IMR-90 (cell line): ENCODE data around the gene DUS2. TPM values are rescaled to one million over a fixed set of nuclear protein-coding genes. Genes with fewer than 3 reads are reported as not detected.

Experiments
- ATAC-seq: fragments of 200-7000 bp; cut with Tn5 transposase; 2 replicates; pipeline ENCODE4 v1.9.1; 2020; ENCODE audit warnings: low read depth, mild to moderate bottlenecking, moderate library complexity
- BruUV-seq: library from RNA; stranded (reverse); fragments of 400-500 nt; replicated peaks from 2 replicates; lab custom pipeline; 2021; lab: Mats Ljungman, UMichigan
- CTCF ChIA-PET: fragments of 300-600 bp; formaldehyde crosslinking; extraction: SDS; loops from one replicate; lab custom pipeline; 2021; ENCODE audit warnings: antibody characterized with exemption; lab: Yijun Ruan, JAX
- POLR2A ChIA-PET: fragments of 300-600 bp; sonication (Branson Sonifier 250); formaldehyde crosslinking; loops from one replicate; lab custom pipeline; 2022; ENCODE audit warnings: antibody characterized with exemption; ENCODE audit not compliant: unreplicated experiment; lab: Charles Lee
- DNase-seq: peaks from one replicate; pipeline ENCODE4 v3.0.0; 2013
- H2AFZ ChIP-seq: replicated peaks from 2 replicates; pipeline ENCODE3; 2013; ENCODE audit warnings: low read length, mild to moderate bottlenecking; ENCODE audit not compliant: poor library complexity
- H2AK5ac ChIP-seq: 2 replicates; pipeline ENCODE4 v1.6.1; 2013; ENCODE audit warnings: low read depth, low read length, inconsistent platforms
- H2AK9ac ChIP-seq: replicated peaks from 2 replicates; pipeline ENCODE3; 2013; ENCODE audit warnings: mild to moderate bottlenecking, low read depth, low read length, moderate library complexity; ENCODE audit not compliant: poor library complexity
- H2BK120ac ChIP-seq: 2 replicates; pipeline ENCODE4 v1.6.1; 2013; ENCODE audit warnings: low read depth, low read length, inconsistent platforms
- H2BK15ac ChIP-seq: 3 replicates; pipeline ENCODE4 v1.6.1; 2013; ENCODE audit warnings: low read depth, low read length, inconsistent platforms
- H2BK20ac ChIP-seq: 2 replicates; pipeline ENCODE4 v1.6.1; 2013; ENCODE audit warnings: low read depth, mild to moderate bottlenecking, inconsistent platforms, low read length, moderate library complexity
- H2BK5ac ChIP-seq: 2 replicates; pipeline ENCODE4 v1.6.1; 2013; ENCODE audit warnings: mild to moderate bottlenecking, low read depth, low read length, inconsistent platforms; ENCODE audit not compliant: poor library complexity, severe bottlenecking
- H3K14ac ChIP-seq: replicated peaks from 2 replicates; pipeline ENCODE4 v1.6.1; 2013; ENCODE audit warnings: low read depth, low read length, inconsistent platforms
- H3K18ac ChIP-seq: 2 replicates; pipeline ENCODE4 v1.6.1; 2013; ENCODE audit warnings: low read depth, low read length, control low read depth
- H3K23ac ChIP-seq: 2 replicates; pipeline ENCODE4 v1.6.1; 2013; ENCODE audit warnings: low read depth, low read length, inconsistent platforms
- H3K27ac ChIP-seq: 2 replicates; pipeline ENCODE4 v1.5.1; 2013; ENCODE audit warnings: mild to moderate bottlenecking, control low read depth, low read length; ENCODE audit not compliant: insufficient read depth
- H3K27me3 ChIP-seq: 2 replicates; pipeline ENCODE4 v1.6.1; 2013; ENCODE audit warnings: low read length; ENCODE audit not compliant: control insufficient read depth, insufficient read depth
- H3K36me3 ChIP-seq: 2 replicates; pipeline ENCODE4 v1.6.1; 2013; ENCODE audit warnings: low read length, mixed read lengths; ENCODE audit not compliant: control insufficient read depth, insufficient read depth
- H3K4ac ChIP-seq: 2 replicates; pipeline ENCODE4 v1.6.1; 2013; ENCODE audit warnings: low read depth, low read length, inconsistent platforms
- H3K4me1 ChIP-seq: 2 replicates; pipeline ENCODE4 v1.6.1; 2013; ENCODE audit warnings: low read length, mixed read lengths; ENCODE audit not compliant: control insufficient read depth, insufficient read depth
- H3K4me2 ChIP-seq: 2 replicates; pipeline ENCODE4 v1.6.1; 2013; ENCODE audit warnings: low read depth, mild to moderate bottlenecking, control low read depth, low read length, moderate library complexity
- H3K4me3 ChIP-seq: 2 replicates; pipeline ENCODE4 v1.5.1; 2013; ENCODE audit warnings: low read depth, mild to moderate bottlenecking, control low read depth, low read length, moderate library complexity; ENCODE audit not compliant: insufficient read depth
- H3K56ac ChIP-seq: 2 replicates; pipeline ENCODE4 v1.6.1; 2013; ENCODE audit warnings: low read length, inconsistent platforms; ENCODE audit not compliant: insufficient read depth; ENCODE audit errors: extremely low read depth
- H3K79me1 ChIP-seq, 2 experiments: 2 replicates each; pipeline ENCODE4 v1.6.1; 2013; ENCODE audit warnings: low read length in 2 of 2, inconsistent platforms in 1 of 2, low read depth in 1 of 2
- H3K9ac ChIP-seq: 2 replicates; pipeline ENCODE4 v1.6.1; 2013; ENCODE audit warnings: low read depth, low read length, control low read depth
- H3K9me1 ChIP-seq: 2 replicates; pipeline ENCODE4 v1.6.1; 2013; ENCODE audit warnings: low read length, inconsistent platforms; ENCODE audit not compliant: insufficient read depth
- H3K9me3 ChIP-seq: 2 replicates; pipeline ENCODE4 v1.6.1; 2013; ENCODE audit warnings: low read length; ENCODE audit not compliant: control insufficient read depth, insufficient read depth
- H4K20me1 ChIP-seq: 2 replicates; pipeline ENCODE4 v1.6.1; 2013; ENCODE audit warnings: low read length, inconsistent platforms; ENCODE audit not compliant: insufficient read depth
- H4K5ac ChIP-seq: 2 replicates; pipeline ENCODE4 v1.6.1; 2013; ENCODE audit warnings: mild to moderate bottlenecking, low read depth, low read length, control low read depth
- H4K8ac ChIP-seq, 2 experiments: 2 replicates each; pipeline ENCODE4 v1.6.1; 2013; ENCODE audit warnings: low read depth in 2 of 2, low read length in 2 of 2, control low read depth in 1 of 2, inconsistent platforms in 1 of 2
- H4K91ac ChIP-seq: 2 replicates; pipeline ENCODE4 v1.6.1; 2013; ENCODE audit warnings: low read depth, low read length, inconsistent platforms; ENCODE audit not compliant: insufficient read depth
- BHLHE40 ChIP-seq: fragments of 150-350 bp; IDR thresholded peaks from 2 replicates; pipeline ENCODE4 v1.6.1; 2016; ENCODE audit warnings: mild to moderate bottlenecking, low read depth, low read length
- CEBPB ChIP-seq: IDR thresholded peaks from 2 replicates; pipeline ENCODE4 v1.6.1; 2012; ENCODE audit warnings: low read depth, low read length, improper control_type of control experiment
- CHD1 ChIP-seq: IDR thresholded peaks from 2 replicates; pipeline ENCODE4 v1.6.1; 2012; ENCODE audit warnings: low read depth, low read length, improper control_type of control experiment
- FOS ChIP-seq: fragments of 150-350 bp; IDR thresholded peaks from 2 replicates; pipeline ENCODE4 v1.6.1; 2016; ENCODE audit warnings: low read depth, low read length
- MAFK ChIP-seq: IDR thresholded peaks from 2 replicates; pipeline ENCODE4 v1.6.1; 2012; ENCODE audit warnings: low read depth, low read length, improper control_type of control experiment
- MAZ ChIP-seq: IDR thresholded peaks from 2 replicates; pipeline ENCODE4 v1.6.1; 2012; ENCODE audit warnings: low read depth, mild to moderate bottlenecking, low read length, improper control_type of control experiment, moderate library complexity, borderline replicate concordance
- MXI1 ChIP-seq: IDR thresholded peaks from 2 replicates; pipeline ENCODE4 v1.6.1; 2012; ENCODE audit warnings: low read depth, mild to moderate bottlenecking, low read length, moderate library complexity, borderline replicate concordance
- NFE2L2 ChIP-seq: fragments of 150-350 bp; IDR thresholded peaks from 2 replicates; pipeline ENCODE4 v1.6.1; 2016; ENCODE audit warnings: low read depth, mild to moderate bottlenecking, low read length
- POLR2A ChIP-seq: IDR thresholded peaks from 2 replicates; pipeline ENCODE4 v1.6.1; 2012; ENCODE audit warnings: mild to moderate bottlenecking, low read depth, low read length
- RAD21 ChIP-seq: IDR thresholded peaks from 2 replicates; pipeline ENCODE4 v1.6.1; 2012; ENCODE audit warnings: low read length, improper control_type of control experiment
- RCOR1 ChIP-seq: IDR thresholded peaks from 2 replicates; pipeline ENCODE4 v1.6.1; 2012; ENCODE audit warnings: mild to moderate bottlenecking, low read length, improper control_type of control experiment; ENCODE audit not compliant: insufficient replicate concordance
- RFX5 ChIP-seq: IDR thresholded peaks from 2 replicates; pipeline ENCODE4 v1.8.0; 2012; ENCODE audit warnings: low read depth, mild to moderate bottlenecking, low read length, moderate library complexity
- WGBS, 2 experiments: methylation state at CpG; one replicate each; pipeline versions ENCODE4 v1.1.5 to v1.1.7; 2013; ENCODE audit warnings: missing lambda C conversion rate in 2 of 2; ENCODE audit not compliant: insufficient read length in 1 of 2; ENCODE audit errors: extremely low coverage in 2 of 2; 5-methylcytosine and 5-hydroxymethylcytosine counted together
- dilution Hi-C: fragments of 300-500 bp; cut with HindIII; formaldehyde crosslinking; loops from one replicate; pipeline ENCODE4 v1.14.3; 2018; ENCODE audit warnings: low sequenced_read_pairs; ENCODE audit not compliant: unreplicated experiment
- in situ Hi-C: fragments of 300-500 bp; cut with MboI; formaldehyde crosslinking; loops from 3 replicates; pipeline ENCODE4 v1.14.3; 2019; ENCODE audit warnings: low sequenced_read_pairs, inconsistent platforms, mixed read lengths
- intact Hi-C: fragments of 100-400 bp; cut with micrococcal nuclease; formaldehyde crosslinking; loops from 2 replicates; pipeline ENCODE4 v1.10.0; 2022
- polyA plus RNA-seq, 3 experiments: library from polyadenylated mRNA; depleted of rRNA; stranded (reverse); fragments of >200 nt; gene quantifications; 2 replicates each; pipeline ENCODE4 v1.2.3, GENCODE V29; 2012; ENCODE audit warnings: low replicate concordance in 1 of 3
- total RNA-seq: library from RNA; depleted of rRNA; stranded (reverse); fragments of >200 nt; gene quantifications from 2 replicates; pipeline ENCODE4 v1.2.3, GENCODE V29; 2012
- TF ChIP-seq, protein P1 (sequence below): fragments of 150-350 bp; IDR thresholded peaks from 2 replicates; pipeline ENCODE4 v1.6.1; 2016; ENCODE audit warnings: low read depth, mild to moderate bottlenecking, low read length, moderate library complexity, borderline replicate concordance
- TF ChIP-seq, protein P2 (sequence below): conservative IDR thresholded peaks from 2 replicates; pipeline ENCODE4 v1.5.1; 2012; ENCODE audit warnings: mild to moderate bottlenecking, low read depth, low read length, improper control_type of control experiment
- TF ChIP-seq, protein P3 (sequence below): fragments of 150-350 bp; IDR thresholded peaks from 2 replicates; pipeline ENCODE4 v1.6.1; 2017; ENCODE audit warnings: mild to moderate bottlenecking, antibody characterized with exemption, low read length, low read depth

The DUS2 gene
- total and polyA plus RNA-seq, 2 of the 4 experiments (the other 2 are of a cell fraction), result 15.8 to 30.5 TPM

DNA sequence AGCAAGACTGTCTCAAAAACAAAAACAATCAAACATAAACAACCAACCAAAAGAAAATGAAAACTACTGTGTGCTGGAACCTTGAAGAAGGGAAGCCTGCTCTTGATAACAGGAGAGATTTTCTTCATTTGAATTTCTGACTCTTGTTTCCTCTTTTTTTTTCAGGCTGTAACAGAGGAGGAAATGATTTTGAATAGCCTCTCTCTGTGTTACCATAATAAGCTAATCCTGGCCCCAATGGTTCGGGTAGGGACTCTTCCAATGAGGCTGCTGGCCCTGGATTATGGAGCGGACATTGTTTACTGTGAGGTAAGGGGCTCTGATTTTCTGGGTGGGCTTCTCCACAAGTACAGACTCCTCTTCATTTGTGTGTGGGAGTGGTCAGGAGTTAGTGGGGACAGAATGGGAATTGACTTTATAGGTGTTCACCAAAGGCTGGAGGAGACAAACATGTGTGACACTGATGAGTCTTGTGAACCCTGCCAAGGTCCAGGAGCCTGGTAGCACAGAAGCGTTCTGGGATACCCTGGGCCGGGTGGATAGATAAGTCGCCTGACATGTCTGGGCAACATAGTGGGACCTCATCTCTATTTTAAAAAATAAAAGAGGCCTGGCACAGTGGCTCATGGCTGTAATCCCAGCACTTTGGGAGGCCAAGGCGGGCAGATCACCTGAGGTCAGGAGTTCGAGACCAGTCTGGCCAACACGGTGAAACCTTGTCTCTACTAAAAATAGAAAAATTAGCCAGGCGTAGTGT is 14.9 kb downstream of the DUS2 start:
- no TSS peak for BruUV-seq
- H3K4me2 ChIP-seq, result no peak overlapping the region
- H2BK15ac ChIP-seq, result no peak overlapping the region
- H2BK5ac ChIP-seq, result no peak overlapping the region
- no peak overlapping the region for H3K18ac ChIP-seq
- no peaks in the 10 kb centered on the region for H3K9me1 ChIP-seq
- H4K8ac ChIP-seq, result no peak overlapping the region
- 100% methylated on average over 1 of the region's 9 CpGs; no CpG with 5 or more reads in 1 of the 2 experiments for WGBS, 2 experiments
- intact Hi-C loops, result loop anchor here (10.0 kb wide), 1 partner anchor 363 kb away; no protein-coding TSS in a partner anchor
- H3K27me3 ChIP-seq, result no peaks in the 10 kb centered on the region
- H3K56ac ChIP-seq, result no peak overlapping the region
- H2AFZ ChIP-seq, result no peak overlapping the region
- no peak overlapping the region for H4K5ac ChIP-seq
- H3K9ac ChIP-seq, result no peak overlapping the region
- no peak overlapping the region for H4K91ac ChIP-seq
- H3K14ac ChIP-seq, result no peak overlapping the region
- H2AK9ac ChIP-seq, result no peak overlapping the region
- H4K20me1 ChIP-seq, result no peaks in the 10 kb centered on the region
- H2BK20ac ChIP-seq, result no peak overlapping the region
- H3K79me1 ChIP-seq, result 0 out of 4 replicates have a peak, but pooled peaks cover 0 to 2% of the 10 kb centered on the region in 2 experiments
- DNase-seq (no peak), ATAC-seq (no peak)
- no peaks in the 10 kb centered on the region for H3K9me3 ChIP-seq
- no peak overlapping the region for H3K23ac ChIP-seq
- no peak overlapping the region for H2AK5ac ChIP-seq
- H3K4ac ChIP-seq, result no peak overlapping the region
- no peaks in the 10 kb centered on the region for H3K4me1 ChIP-seq
- ChIA-PET POLR2A (interaction anchor here (0.6 kb wide), 1 partner anchor 11 kb away, joined by 8 read pairs; no protein-coding TSS in a partner anchor), CTCF (interaction anchor here (1.0 kb wide), 1 partner anchor 517 kb away, joined by 3 read pairs; no protein-coding TSS in a partner anchor)
- in situ Hi-C loops, result no loop called here
- no peak overlapping the region for H2BK120ac ChIP-seq
- dilution Hi-C loops, result no loop called here
- peaks cover 12% of the 10 kb centered on the region for H3K36me3 ChIP-seq
- H3K4me3 ChIP-seq, result no peak overlapping the region
- H3K27ac ChIP-seq, result no peak overlapping the region
- TF ChIP-seq BHLHE40 (no peak), CEBPB (no peak), MXI1 (no peak), FOS (no peak), MAZ (no peak), RCOR1 (no peak), MAFK (no peak), POLR2A (no peak), NFE2L2 (no peak), RFX5 (no peak), RAD21 (no peak), CHD1 (no peak)
- TF ChIP-seq, protein P1, sequence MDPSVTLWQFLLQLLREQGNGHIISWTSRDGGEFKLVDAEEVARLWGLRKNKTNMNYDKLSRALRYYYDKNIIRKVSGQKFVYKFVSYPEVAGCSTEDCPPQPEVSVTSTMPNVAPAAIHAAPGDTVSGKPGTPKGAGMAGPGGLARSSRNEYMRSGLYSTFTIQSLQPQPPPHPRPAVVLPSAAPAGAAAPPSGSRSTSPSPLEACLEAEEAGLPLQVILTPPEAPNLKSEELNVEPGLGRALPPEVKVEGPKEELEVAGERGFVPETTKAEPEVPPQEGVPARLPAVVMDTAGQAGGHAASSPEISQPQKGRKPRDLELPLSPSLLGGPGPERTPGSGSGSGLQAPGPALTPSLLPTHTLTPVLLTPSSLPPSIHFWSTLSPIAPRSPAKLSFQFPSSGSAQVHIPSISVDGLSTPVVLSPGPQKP, result no peak
- TF ChIP-seq, protein P2, sequence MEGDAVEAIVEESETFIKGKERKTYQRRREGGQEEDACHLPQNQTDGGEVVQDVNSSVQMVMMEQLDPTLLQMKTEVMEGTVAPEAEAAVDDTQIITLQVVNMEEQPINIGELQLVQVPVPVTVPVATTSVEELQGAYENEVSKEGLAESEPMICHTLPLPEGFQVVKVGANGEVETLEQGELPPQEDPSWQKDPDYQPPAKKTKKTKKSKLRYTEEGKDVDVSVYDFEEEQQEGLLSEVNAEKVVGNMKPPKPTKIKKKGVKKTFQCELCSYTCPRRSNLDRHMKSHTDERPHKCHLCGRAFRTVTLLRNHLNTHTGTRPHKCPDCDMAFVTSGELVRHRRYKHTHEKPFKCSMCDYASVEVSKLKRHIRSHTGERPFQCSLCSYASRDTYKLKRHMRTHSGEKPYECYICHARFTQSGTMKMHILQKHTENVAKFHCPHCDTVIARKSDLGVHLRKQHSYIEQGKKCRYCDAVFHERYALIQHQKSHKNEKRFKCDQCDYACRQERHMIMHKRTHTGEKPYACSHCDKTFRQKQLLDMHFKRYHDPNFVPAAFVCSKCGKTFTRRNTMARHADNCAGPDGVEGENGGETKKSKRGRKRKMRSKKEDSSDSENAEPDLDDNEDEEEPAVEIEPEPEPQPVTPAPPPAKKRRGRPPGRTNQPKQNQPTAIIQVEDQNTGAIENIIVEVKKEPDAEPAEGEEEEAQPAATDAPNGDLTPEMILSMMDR, result no peak
- TF ChIP-seq, protein P3, sequence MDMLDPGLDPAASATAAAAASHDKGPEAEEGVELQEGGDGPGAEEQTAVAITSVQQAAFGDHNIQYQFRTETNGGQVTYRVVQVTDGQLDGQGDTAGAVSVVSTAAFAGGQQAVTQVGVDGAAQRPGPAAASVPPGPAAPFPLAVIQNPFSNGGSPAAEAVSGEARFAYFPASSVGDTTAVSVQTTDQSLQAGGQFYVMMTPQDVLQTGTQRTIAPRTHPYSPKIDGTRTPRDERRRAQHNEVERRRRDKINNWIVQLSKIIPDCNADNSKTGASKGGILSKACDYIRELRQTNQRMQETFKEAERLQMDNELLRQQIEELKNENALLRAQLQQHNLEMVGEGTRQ, result no peak
